ENCODE data around the gene IL17RC.

IL17RC gene

DNA sequence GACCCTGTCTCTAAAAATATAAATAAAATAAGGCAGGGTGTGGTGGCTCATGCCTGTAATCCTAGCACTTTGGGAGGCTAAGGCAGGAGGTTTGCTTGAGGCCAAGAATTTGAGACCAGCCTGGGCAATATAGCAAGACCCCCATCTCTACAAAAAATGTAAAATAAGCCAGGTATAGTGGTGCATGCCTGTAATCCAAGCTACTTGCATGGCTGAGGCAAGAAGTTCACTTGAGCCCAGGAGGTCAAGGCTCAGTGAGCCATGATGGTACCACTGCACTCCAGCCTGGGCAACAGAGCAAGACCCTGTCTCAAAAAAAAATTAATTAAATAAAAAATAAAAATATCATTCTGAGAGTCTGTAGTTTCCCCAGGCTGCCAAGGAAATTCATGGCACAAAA is 30.6 kb upstream of the IL17RC start:
- POLR2A ChIA-PET (ENCODE audit: low non-redundant PET): no interaction called here

GRCh38 chr3:9887480-9887879 is 29.4 kb upstream of the IL17RC start:
- POLR2A ChIA-PET (ENCODE audit: low non-redundant PET): no interaction called here
- no peak for DNase-seq (ENCODE audit: low spot score)
- peak overlapping the region; percentile 27; the same call in 1 of the 2 replicates for H3K27ac ChIP-seq
- no peak for TF ChIP-seq CTCF (conservative IDR thresholded peaks at IDR 0.05; ENCODE audit: low read depth)
- CTCF ChIA-PET: no interaction called here

More for the DNA sequence above, 30.6 kb upstream of the IL17RC start:
- CTCF ChIA-PET: interaction anchor here (0.6 kb wide), 1 partner anchor 18 kb away, joined by 4 read pairs; no protein-coding TSS in a partner anchor
- peak overlapping the region; percentile 89; the same call in 1 of the 2 replicates for H3K27ac ChIP-seq
- no peak for DNase-seq (ENCODE audit: low spot score)
- no peak for TF ChIP-seq CTCF (conservative IDR thresholded peaks at IDR 0.05; ENCODE audit: low read depth)

GRCh38 chr3:9888540-9888939 is 28.4 kb upstream of the IL17RC start:
- ChIA-PET POLR2A (ENCODE audit: low non-redundant PET) (no interaction called here), CTCF (no interaction called here)
- peak overlapping the region; percentile 27; the same call in 1 of the 2 replicates for H3K27ac ChIP-seq
- no peak for TF ChIP-seq CTCF (conservative IDR thresholded peaks at IDR 0.05; ENCODE audit: low read depth)
- DNase-seq (ENCODE audit: low spot score): no peak

- DNase-seq (ENCODE audit: low spot score): no peak
- POLR2A ChIA-PET (ENCODE audit: low non-redundant PET): no interaction called here
- peak overlapping the region; percentile 48; the same call in 1 of the 2 replicates for H3K27ac ChIP-seq
- TF ChIP-seq CTCF (conservative IDR thresholded peaks at IDR 0.05; ENCODE audit: low read depth): no peak
- CTCF ChIA-PET: no interaction called here
Observed at GRCh38 chr3:9889405-9889804, 27.5 kb upstream of the IL17RC start.

GRCh38 chr3:9890249-9891071 is 26.4 kb upstream of the IL17RC start, which contains the start of gene JAGN1:
Gene JAGN1 (plus strand): TSS chr3:9890610. CDS start chr3:9890723, 113 bp downstream.
- TF ChIP-seq CTCF (conservative IDR thresholded peaks at IDR 0.05; ENCODE audit: low read depth): no peak
- CTCF ChIA-PET: interaction anchor here (0.6 kb wide), 1 partner anchor 43 kb away, joined by 3 read pairs; the partner anchor contains the start of gene CRELD1
- POLR2A ChIA-PET (ENCODE audit: low non-redundant PET): no interaction called here
- H3K27ac ChIP-seq: peak within 1 kb of the TSS; percentile 86
- peak; percentile 84 for DNase-seq (ENCODE audit: low spot score)

GRCh38 chr3:9891072-9891622 is 25.8 kb upstream of the IL17RC start:
- DNase-seq (ENCODE audit: low spot score): no peak
- CTCF ChIA-PET: no interaction called here

More at GRCh38 chr3:9891072-9891622, 25.8 kb upstream of the IL17RC start:
- TF ChIP-seq CTCF (conservative IDR thresholded peaks at IDR 0.05; ENCODE audit: low read depth): no peak
- POLR2A ChIA-PET (ENCODE audit: low non-redundant PET): no interaction called here
- H3K27ac ChIP-seq: peak overlapping the region; percentile 86
